ENCODE results near the gene ZDHHC19. TPM values are rescaled to one million over a fixed set of nuclear protein-coding genes. Genes with fewer than 3 reads are reported as not detected.
"Not testable (repeated sequence)": the region's sequence is repeated elsewhere in the genome, so short reads cannot be mapped to it uniquely, and the experiment has no call there.

Gene ZDHHC19
- total RNA-seq, 2 experiments from 2014 or later = not detected

GRCh38 chr3:196179380-196180308, 31.6 kb downstream of the ZDHHC19 start:
- Mint-ChIP-seq H3K4me3 (peak overlapping the region; percentile 66), H3K4me1 (ENCODE audit: low read depth) (peaks cover 54% of the 10 kb centered on the region), H3K27ac (peak overlapping the region; percentile 99), H3K27me3 (ENCODE audit: low read depth) (no peaks in the 10 kb centered on the region), H3K9me3 (no peaks in the 10 kb centered on the region), H3K36me3 (ENCODE audit: low read depth) (peaks cover 1% of the 10 kb centered on the region)
- intact Hi-C loops (cut with micrococcal nuclease) = loop anchor here (1.0 to 5.0 kb wide), 11 partner anchors 12 to 637 kb away; partner anchors contain the start of genes PPP1R2 and TFRC
- CTCF ChIA-PET = interaction anchor here (0.6 to 2.4 kb wide), 9 partner anchors 13 to 133 kb away, joined by 3 to 19 read pairs (median 4); no protein-coding TSS in a partner anchor
- DNase-seq = peak; percentile 95

GRCh38 chr3:196178993-196179379, 32.2 kb downstream of the ZDHHC19 start:
- CTCF ChIA-PET = interaction anchor here (0.6 to 2.4 kb wide), 6 partner anchors 14 to 106 kb away, joined by 3 to 19 read pairs (median 5); no protein-coding TSS in a partner anchor
- Mint-ChIP-seq H3K4me1 (ENCODE audit: low read depth) (peaks cover 54% of the 10 kb centered on the region), H3K4me3 (peak overlapping the region; percentile 66), H3K27me3 (ENCODE audit: low read depth) (no peaks in the 10 kb centered on the region), H3K27ac (peak overlapping the region; percentile 99), H3K9me3 (no peaks in the 10 kb centered on the region), H3K36me3 (ENCODE audit: low read depth) (peaks cover 1% of the 10 kb centered on the region)
- intact Hi-C loops (cut with micrococcal nuclease) = loop anchor here (1.0 to 5.0 kb wide), 11 partner anchors 12 to 637 kb away; partner anchors contain the start of genes PPP1R2 and TFRC
- DNase-seq = no peak

GRCh38 chr3:196177967-196178366, 33.2 kb downstream of the ZDHHC19 start:
- intact Hi-C loops (cut with micrococcal nuclease) = loop anchor here (2.0 to 5.0 kb wide), 2 partner anchors 263 to 636 kb away; partner anchors contain the start of gene PPP1R2
- CTCF ChIA-PET = no interaction called here
- no peaks in the 10 kb centered on the region for H3K9me3 Mint-ChIP-seq
- H3K27ac Mint-ChIP-seq = peak overlapping the region; percentile 26
- H3K27me3 Mint-ChIP-seq (ENCODE audit: low read depth) = no peaks in the 10 kb centered on the region
- DNase-seq = no peak
- peaks cover 1% of the 10 kb centered on the region for H3K36me3 Mint-ChIP-seq (ENCODE audit: low read depth)
- H3K4me1 Mint-ChIP-seq (ENCODE audit: low read depth) = peaks cover 45% of the 10 kb centered on the region
- H3K4me3 Mint-ChIP-seq = no peak overlapping the region

GRCh38 chr3:196177567-196177966, 33.6 kb downstream of the ZDHHC19 start:
- intact Hi-C loops (cut with micrococcal nuclease) = loop anchor here (5.0 kb wide), 1 partner anchor 635 kb away; the partner anchor contains the start of gene PPP1R2
- CTCF ChIA-PET = no interaction called here
- Mint-ChIP-seq H3K4me3 (no peak overlapping the region), H3K9me3 (no peaks in the 10 kb centered on the region), H3K27me3 (ENCODE audit: low read depth) (no peaks in the 10 kb centered on the region), H3K27ac (peak overlapping the region; percentile 26), H3K36me3 (ENCODE audit: low read depth) (peaks cover 1% of the 10 kb centered on the region), H3K4me1 (ENCODE audit: low read depth) (peaks cover 41% of the 10 kb centered on the region)
- no peak for DNase-seq

- intact Hi-C loops (cut with micrococcal nuclease) = loop anchor here (5.0 kb wide), 1 partner anchor 633 kb away; the partner anchor contains the start of gene PPP1R2
- Mint-ChIP-seq H3K4me1 (ENCODE audit: low read depth) (peaks cover 23% of the 10 kb centered on the region), H3K27me3 (ENCODE audit: low read depth) (no peaks in the 10 kb centered on the region), H3K27ac (no peak overlapping the region), H3K4me3 (no peak overlapping the region), H3K36me3 (ENCODE audit: low read depth) (peaks cover 1% of the 10 kb centered on the region), H3K9me3 (no peaks in the 10 kb centered on the region)
- no peak for DNase-seq
- CTCF ChIA-PET = no interaction called here
Measured at GRCh38 chr3:196175722-196176121, 35.5 kb downstream of the ZDHHC19 start.

- intact Hi-C loops (cut with micrococcal nuclease) = loop anchor here (5.0 kb wide), 1 partner anchor 633 kb away; the partner anchor contains the start of gene PPP1R2
- no peaks in the 10 kb centered on the region for H3K9me3 Mint-ChIP-seq
- no peak overlapping the region for H3K4me3 Mint-ChIP-seq
- CTCF ChIA-PET = no interaction called here
- no peak overlapping the region for H3K27ac Mint-ChIP-seq
- peaks cover 18% of the 10 kb centered on the region for H3K4me1 Mint-ChIP-seq (ENCODE audit: low read depth)
- no peak for DNase-seq
- no peaks in the 10 kb centered on the region for H3K27me3 Mint-ChIP-seq (ENCODE audit: low read depth)
- H3K36me3 Mint-ChIP-seq (ENCODE audit: low read depth) = peaks cover 1% of the 10 kb centered on the region
Measured at GRCh38 chr3:196175116-196175625, 36.0 kb downstream of the ZDHHC19 start.

GRCh38 chr3:196174652-196175051, 36.5 kb downstream of the ZDHHC19 start:
- no peaks in the 10 kb centered on the region for H3K36me3 Mint-ChIP-seq (ENCODE audit: low read depth)
- no peak overlapping the region for H3K4me3 Mint-ChIP-seq
- no peaks in the 10 kb centered on the region for H3K9me3 Mint-ChIP-seq
- intact Hi-C loops (cut with micrococcal nuclease) = loop anchor here (5.0 kb wide), 1 partner anchor 632 kb away; the partner anchor contains the start of gene PPP1R2
- CTCF ChIA-PET = no interaction called here
- peaks cover 13% of the 10 kb centered on the region for H3K4me1 Mint-ChIP-seq (ENCODE audit: low read depth)
- no peak for DNase-seq
- H3K27ac Mint-ChIP-seq = peak overlapping the region; percentile 36
- no peaks in the 10 kb centered on the region for H3K27me3 Mint-ChIP-seq (ENCODE audit: low read depth)

GRCh38 chr3:196170296-196170695, 40.9 kb downstream of the ZDHHC19 start:
- H3K27ac Mint-ChIP-seq; H3K27me3 Mint-ChIP-seq (ENCODE audit: low read depth); H3K4me3 Mint-ChIP-seq; intact Hi-C loops (cut with micrococcal nuclease); H3K9me3 Mint-ChIP-seq; H3K36me3 Mint-ChIP-seq (ENCODE audit: low read depth); DNase-seq: not testable (repeated sequence)
- peaks cover 11% of the 10 kb centered on the region for H3K4me1 Mint-ChIP-seq (ENCODE audit: low read depth)
- CTCF ChIA-PET = interaction anchor here (0.6 kb wide), 1 partner anchor 86 kb away, joined by 4 read pairs; no protein-coding TSS in a partner anchor

GRCh38 chr3:196169836-196170240, 41.4 kb downstream of the ZDHHC19 start:
- CTCF ChIA-PET = interaction anchor here (0.6 kb wide), 1 partner anchor 85 kb away, joined by 4 read pairs; no protein-coding TSS in a partner anchor
- H3K4me1 Mint-ChIP-seq (ENCODE audit: low read depth) = peaks cover 11% of the 10 kb centered on the region
- no peak overlapping the region for H3K4me3 Mint-ChIP-seq

GRCh38 chr3:196168808-196169391, 42.3 kb downstream of the ZDHHC19 start:
- Mint-ChIP-seq H3K27me3 (ENCODE audit: low read depth) (no peaks in the 10 kb centered on the region), H3K4me1 (ENCODE audit: low read depth) (peaks cover 11% of the 10 kb centered on the region), H3K9me3 (no peaks in the 10 kb centered on the region), H3K36me3 (ENCODE audit: low read depth) (no peaks in the 10 kb centered on the region), H3K4me3 (no peak overlapping the region), H3K27ac (no peak overlapping the region)
- DNase-seq = no peak
- intact Hi-C loops (cut with micrococcal nuclease) = no loop called here
- CTCF ChIA-PET = no interaction called here

More at GRCh38 chr3:196169836-196170240, 41.4 kb downstream of the ZDHHC19 start:
- no peak for DNase-seq
- intact Hi-C loops (cut with micrococcal nuclease) = no loop called here
- Mint-ChIP-seq H3K27me3 (ENCODE audit: low read depth) (no peaks in the 10 kb centered on the region), H3K36me3 (ENCODE audit: low read depth) (no peaks in the 10 kb centered on the region), H3K27ac (no peak overlapping the region), H3K9me3 (no peaks in the 10 kb centered on the region)

- Mint-ChIP-seq H3K9me3 (no peaks in the 10 kb centered on the region), H3K4me1 (ENCODE audit: low read depth) (peaks cover 11% of the 10 kb centered on the region), H3K36me3 (ENCODE audit: low read depth) (no peaks in the 10 kb centered on the region), H3K27ac (peak overlapping the region; percentile 11), H3K27me3 (ENCODE audit: low read depth) (no peaks in the 10 kb centered on the region), H3K4me3 (no peak overlapping the region)
- DNase-seq = peak; percentile 52
- intact Hi-C loops (cut with micrococcal nuclease) = loop anchor here (1.0 kb wide), 1 partner anchor 13 kb away; no protein-coding TSS in a partner anchor
- CTCF ChIA-PET = interaction anchor here (0.9 to 1.1 kb wide), 2 partner anchors 93 to 141 kb away, joined by 3 read pairs; no protein-coding TSS in a partner anchor
Measured at GRCh38 chr3:196166741-196167140, 44.5 kb downstream of the ZDHHC19 start.

GRCh38 chr3:196165850-196166249, 45.4 kb downstream of the ZDHHC19 start:
- intact Hi-C loops (cut with micrococcal nuclease) = no loop called here
- no peak for DNase-seq
- Mint-ChIP-seq H3K4me3 (no peak overlapping the region), H3K36me3 (ENCODE audit: low read depth) (no peaks in the 10 kb centered on the region), H3K4me1 (ENCODE audit: low read depth) (peaks cover 11% of the 10 kb centered on the region), H3K9me3 (no peaks in the 10 kb centered on the region), H3K27ac (no peak overlapping the region), H3K27me3 (ENCODE audit: low read depth) (no peaks in the 10 kb centered on the region)
- CTCF ChIA-PET = interaction anchor here (0.9 to 1.1 kb wide), 2 partner anchors 92 to 140 kb away, joined by 3 read pairs; no protein-coding TSS in a partner anchor

Measured in activated naive CD4-positive, alpha-beta T cell treated with anti-CD3 and anti-CD28 coated beads for 36 hours (primary cell).